Measurements from ENCODE around the gene MYO5C.

The MYO5C gene

GRCh38 chr15:52232327-52232726, 63.3 kb downstream of the MYO5C start:
- TF ChIP-seq CTCF (IDR thresholded peaks at IDR 0.05; ENCODE audit: low read depth, low read length) (no peak), EZH2phosphoT487 (IDR thresholded peaks at IDR 0.05; ENCODE audit: low read depth) (no peak)
- H3K9ac ChIP-seq (ENCODE audit: low read length), result peak overlapping the region; percentile 97
- peak overlapping the region; percentile 99 for H3K27ac ChIP-seq (ENCODE audit: low read length)
- H3K4me2 ChIP-seq (ENCODE audit: low read length), result peak overlapping the region; percentile 98
- H3K79me2 ChIP-seq (ENCODE audit: low read length), result no peaks in the 10 kb centered on the region
- no peaks in the 10 kb centered on the region for H3K9me3 ChIP-seq (ENCODE audit: insufficient read depth, low read length)
- no peaks in the 10 kb centered on the region for H3K36me3 ChIP-seq (replicated peaks; ENCODE audit: low read depth, low read length)
- H3K4me3 ChIP-seq (ENCODE audit: low read length), result peak overlapping the region; percentile 72
- H3K4me1 ChIP-seq (ENCODE audit: low read length), result peaks cover 86% of the 10 kb centered on the region
- H3K27me3 ChIP-seq (ENCODE audit: low read depth, low read length), result no peaks in the 10 kb centered on the region
- H4K20me1 ChIP-seq (ENCODE audit: insufficient read depth, low read length), result no peaks in the 10 kb centered on the region
- no peak overlapping the region for H2AFZ ChIP-seq (ENCODE audit: low read depth, low read length)

GRCh38 chr15:52230073-52230472, 65.5 kb downstream of the MYO5C start:
- H3K9ac ChIP-seq (ENCODE audit: low read length), result peak overlapping the region; percentile 49; the same call in 1 of the 2 replicates
- H3K4me3 ChIP-seq (ENCODE audit: low read length), result no peak overlapping the region
- TF ChIP-seq CTCF (IDR thresholded peaks at IDR 0.05; ENCODE audit: low read depth, low read length) (no peak), EZH2phosphoT487 (IDR thresholded peaks at IDR 0.05; ENCODE audit: low read depth) (no peak)
- H3K4me1 ChIP-seq (ENCODE audit: low read length), result peaks cover 85% of the 10 kb centered on the region
- H3K27me3 ChIP-seq (ENCODE audit: low read depth, low read length), result no peaks in the 10 kb centered on the region
- H4K20me1 ChIP-seq (ENCODE audit: insufficient read depth, low read length), result no peaks in the 10 kb centered on the region
- H3K79me2 ChIP-seq (ENCODE audit: low read length), result no peaks in the 10 kb centered on the region
- H2AFZ ChIP-seq (ENCODE audit: low read depth, low read length), result no peak overlapping the region
- H3K36me3 ChIP-seq (replicated peaks; ENCODE audit: low read depth, low read length), result no peaks in the 10 kb centered on the region
- H3K4me2 ChIP-seq (ENCODE audit: low read length), result peak overlapping the region; percentile 25
- peak overlapping the region; percentile 99 for H3K27ac ChIP-seq (ENCODE audit: low read length)
- H3K9me3 ChIP-seq (ENCODE audit: insufficient read depth, low read length), result no peaks in the 10 kb centered on the region

GRCh38 chr15:52228921-52229320, 66.7 kb downstream of the MYO5C start:
- H2AFZ ChIP-seq (ENCODE audit: low read depth, low read length), result peak overlapping the region; percentile 17; the same call in 1 of the 2 replicates
- no peak for TF ChIP-seq CTCF (IDR thresholded peaks at IDR 0.05; ENCODE audit: low read depth, low read length)
- no peak for TF ChIP-seq EZH2phosphoT487 (IDR thresholded peaks at IDR 0.05; ENCODE audit: low read depth)
- H3K4me1 ChIP-seq (ENCODE audit: low read length), result peaks cover 84% of the 10 kb centered on the region
- peak overlapping the region; percentile 99 for H3K27ac ChIP-seq (ENCODE audit: low read length)
- H3K4me3 ChIP-seq (ENCODE audit: low read length), result no peak overlapping the region
- H4K20me1 ChIP-seq (ENCODE audit: insufficient read depth, low read length), result no peaks in the 10 kb centered on the region
- no peaks in the 10 kb centered on the region for H3K36me3 ChIP-seq (replicated peaks; ENCODE audit: low read depth, low read length)
- no peaks in the 10 kb centered on the region for H3K9me3 ChIP-seq (ENCODE audit: insufficient read depth, low read length)
- peak overlapping the region; percentile 25 for H3K4me2 ChIP-seq (ENCODE audit: low read length)
- no peaks in the 10 kb centered on the region for H3K79me2 ChIP-seq (ENCODE audit: low read length)
- H3K9ac ChIP-seq (ENCODE audit: low read length), result peak overlapping the region; percentile 49; the same call in 1 of the 2 replicates
- no peaks in the 10 kb centered on the region for H3K27me3 ChIP-seq (ENCODE audit: low read depth, low read length)

GRCh38 chr15:52227456-52227855, 68.1 kb downstream of the MYO5C start:
- Histone ChIP-seq H3K27ac (ENCODE audit: low read length) (peak overlapping the region; percentile 47; the same call in 1 of the 2 replicates), H3K4me1 (ENCODE audit: low read length) (peaks cover 84% of the 10 kb centered on the region), H3K9ac (ENCODE audit: low read length) (0 out of 2 replicates have a peak overlapping the region, but pooled peaks have one; percentile 28), H2AFZ (ENCODE audit: low read depth, low read length) (no peak overlapping the region), H3K4me2 (ENCODE audit: low read length) (no peak overlapping the region), H3K79me2 (ENCODE audit: low read length) (no peaks in the 10 kb centered on the region), H3K4me3 (ENCODE audit: low read length) (no peak overlapping the region), H4K20me1 (ENCODE audit: insufficient read depth, low read length) (no peaks in the 10 kb centered on the region), H3K27me3 (ENCODE audit: low read depth, low read length) (no peaks in the 10 kb centered on the region), H3K9me3 (ENCODE audit: insufficient read depth, low read length) (no peaks in the 10 kb centered on the region), H3K36me3 (replicated peaks; ENCODE audit: low read depth, low read length) (no peaks in the 10 kb centered on the region)
- TF ChIP-seq CTCF (IDR thresholded peaks at IDR 0.05; ENCODE audit: low read depth, low read length) (peak; percentile 78), EZH2phosphoT487 (IDR thresholded peaks at IDR 0.05; ENCODE audit: low read depth) (no peak)

Measured in OCI-LY3 (cell line).